ENCODE data around the gene ODF2L. TPM values are rescaled to one million over a fixed set of nuclear protein-coding genes. Genes with fewer than 3 reads are reported as not detected.

Gene ODF2L
- total RNA-seq, 1 experiment from 2014 or later, result 88.2 TPM

DNA sequence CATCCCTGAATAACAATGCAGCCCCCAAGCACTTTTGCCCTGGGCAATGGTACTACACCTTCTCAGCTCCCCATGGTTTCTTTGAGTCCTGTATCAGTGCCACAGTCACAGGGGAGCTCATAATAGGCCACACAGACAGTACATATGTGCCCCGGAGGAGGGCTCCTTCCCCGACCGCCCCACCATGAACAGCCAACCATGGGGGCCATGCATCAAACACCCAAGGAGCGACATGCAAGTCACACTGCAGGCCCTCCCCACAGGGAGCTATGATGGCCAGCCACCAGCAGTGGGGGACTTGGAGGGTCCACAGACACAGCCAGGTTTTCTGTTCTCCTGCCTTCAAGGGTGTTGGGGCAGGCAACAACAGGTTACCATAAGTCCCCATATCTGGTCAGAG lies 14.8 kb upstream of the ODF2L start:
- DNase-seq (ENCODE audit: low read depth, low spot score) (no peak), ATAC-seq (no peak)
- peaks cover 8% of the 10 kb centered on the region; the same call in 1 of the 2 replicates for H3K27me3 ChIP-seq (ENCODE audit: control insufficient read depth, insufficient read depth, low read length)
- intact Hi-C loops (cut with micrococcal nuclease; ENCODE audit: unreplicated experiment) (no loop called here), in situ Hi-C loops (cut with HindIII; ENCODE audit: low pct_unique_long_range_greater_than_20kb, low sequenced_read_pairs) (no loop called here)
- H3K36me3 ChIP-seq (ENCODE audit: control insufficient read depth, insufficient read depth, low read length), result no peaks in the 10 kb centered on the region
- ChIA-PET POLR2A (no interaction called here), CTCF (no interaction called here)
- BruUV-seq (replicated peaks), result no TSS peak
- H3K4me3 ChIP-seq (ENCODE audit: low read depth in 2 of 2, low read length in 2 of 2), result no peak overlapping the region
- H3K4me1 ChIP-seq (ENCODE audit: control insufficient read depth, insufficient read depth, low read length), result no peaks in the 10 kb centered on the region
- H3K9me3 ChIP-seq (ENCODE audit: control insufficient read depth, insufficient read depth, low read depth, low read length), result no peaks in the 10 kb centered on the region
- TF ChIP-seq, protein P1, sequence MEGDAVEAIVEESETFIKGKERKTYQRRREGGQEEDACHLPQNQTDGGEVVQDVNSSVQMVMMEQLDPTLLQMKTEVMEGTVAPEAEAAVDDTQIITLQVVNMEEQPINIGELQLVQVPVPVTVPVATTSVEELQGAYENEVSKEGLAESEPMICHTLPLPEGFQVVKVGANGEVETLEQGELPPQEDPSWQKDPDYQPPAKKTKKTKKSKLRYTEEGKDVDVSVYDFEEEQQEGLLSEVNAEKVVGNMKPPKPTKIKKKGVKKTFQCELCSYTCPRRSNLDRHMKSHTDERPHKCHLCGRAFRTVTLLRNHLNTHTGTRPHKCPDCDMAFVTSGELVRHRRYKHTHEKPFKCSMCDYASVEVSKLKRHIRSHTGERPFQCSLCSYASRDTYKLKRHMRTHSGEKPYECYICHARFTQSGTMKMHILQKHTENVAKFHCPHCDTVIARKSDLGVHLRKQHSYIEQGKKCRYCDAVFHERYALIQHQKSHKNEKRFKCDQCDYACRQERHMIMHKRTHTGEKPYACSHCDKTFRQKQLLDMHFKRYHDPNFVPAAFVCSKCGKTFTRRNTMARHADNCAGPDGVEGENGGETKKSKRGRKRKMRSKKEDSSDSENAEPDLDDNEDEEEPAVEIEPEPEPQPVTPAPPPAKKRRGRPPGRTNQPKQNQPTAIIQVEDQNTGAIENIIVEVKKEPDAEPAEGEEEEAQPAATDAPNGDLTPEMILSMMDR (IDR thresholded peaks at IDR 0.05), result no peak
- no peak for TF ChIP-seq SIN3A (IDR thresholded peaks at IDR 0.05; ENCODE audit: borderline replicate concordance, insufficient read depth, low read depth, low read length)
- TF ChIP-seq POLR2AphosphoS5 (IDR thresholded peaks at IDR 0.05; ENCODE audit: low read depth, low read length), result no peak
- TF ChIP-seq TCF7L2 (IDR thresholded peaks at IDR 0.05; ENCODE audit: low read depth, low read length), result no peak
- TF ChIP-seq REST (IDR thresholded peaks at IDR 0.05; ENCODE audit: insufficient read depth in 1 of 2, low read depth in 2 of 2, low read length in 1 of 2), result no peak
- no peak overlapping the region for H3K27ac ChIP-seq (ENCODE audit: low read length)

DNA sequence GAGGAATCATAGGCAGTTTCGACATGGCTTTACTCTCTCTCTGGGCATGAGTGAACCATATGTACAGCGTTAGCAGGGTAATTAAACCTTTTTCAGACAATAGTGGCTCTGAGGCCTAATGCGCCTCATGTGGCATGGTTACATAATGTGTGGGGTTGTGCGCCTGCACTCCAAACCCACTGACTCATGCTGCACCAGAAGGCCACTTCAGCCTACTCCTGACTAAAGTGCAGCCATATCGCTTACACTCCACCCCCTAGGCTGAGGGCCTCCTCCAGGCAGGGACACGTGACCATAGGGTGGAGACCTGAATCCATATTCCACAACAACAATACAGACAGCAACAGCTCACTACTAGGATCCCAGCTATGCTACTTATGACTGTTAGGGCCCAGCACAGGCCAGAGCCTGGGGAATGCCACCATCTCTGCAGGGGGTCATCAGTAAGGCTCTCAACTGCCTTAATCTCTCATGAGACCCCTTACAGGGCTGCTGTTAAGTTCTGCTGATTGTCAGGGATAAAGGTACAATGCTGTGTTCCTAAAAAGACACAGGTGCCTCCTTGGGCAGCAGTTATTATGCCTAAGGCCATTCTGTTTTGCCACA lies 13.4 kb upstream of the ODF2L start:
- no peak for ATAC-seq
- CTCF ChIA-PET, result no interaction called here

More for the DNA sequence above, 13.4 kb upstream of the ODF2L start:
- Histone ChIP-seq H3K4me3 (ENCODE audit: low read depth in 2 of 2, low read length in 2 of 2) (no peak overlapping the region), H3K36me3 (ENCODE audit: control insufficient read depth, insufficient read depth, low read length) (no peaks in the 10 kb centered on the region), H3K9me3 (ENCODE audit: control insufficient read depth, insufficient read depth, low read depth, low read length) (no peaks in the 10 kb centered on the region), H3K27me3 (ENCODE audit: control insufficient read depth, insufficient read depth, low read length) (peaks cover 18% of the 10 kb centered on the region; the same call in 1 of the 2 replicates), H3K4me1 (ENCODE audit: control insufficient read depth, insufficient read depth, low read length) (no peaks in the 10 kb centered on the region), H3K27ac (ENCODE audit: low read length) (no peak overlapping the region)
- TF ChIP-seq TCF7L2 (IDR thresholded peaks at IDR 0.05; ENCODE audit: low read depth, low read length) (no peak), POLR2AphosphoS5 (IDR thresholded peaks at IDR 0.05; ENCODE audit: low read depth, low read length) (no peak), SIN3A (IDR thresholded peaks at IDR 0.05; ENCODE audit: borderline replicate concordance, insufficient read depth, low read depth, low read length) (no peak), REST (IDR thresholded peaks at IDR 0.05; ENCODE audit: insufficient read depth in 1 of 2, low read depth in 2 of 2, low read length in 1 of 2) (no peak)
- TF ChIP-seq, protein P1 (IDR thresholded peaks at IDR 0.05), result no peak
- in situ Hi-C loops (cut with HindIII; ENCODE audit: low pct_unique_long_range_greater_than_20kb, low sequenced_read_pairs) (no loop called here), intact Hi-C loops (cut with micrococcal nuclease; ENCODE audit: unreplicated experiment) (no loop called here)
- DNase-seq (ENCODE audit: low read depth, low spot score), result no peak
- no TSS peak for BruUV-seq (replicated peaks)
- POLR2A ChIA-PET, result no interaction called here
